ENCODE results near the gene AMBRA1.

The AMBRA1 gene

GRCh38 chr11:46407635-46408034 is 186.2 kb downstream of the AMBRA1 start (continued):
- TF ChIP-seq CSRNP3 (CRISPR knock-in tag; IDR thresholded peaks at IDR 0.05) (no peak), RARB (CRISPR knock-in tag; IDR thresholded peaks at IDR 0.05) (no peak), ARNTL (CRISPR knock-in tag; IDR thresholded peaks at IDR 0.05; ENCODE audit: borderline replicate concordance, low read depth) (no peak), ZNF70 (CRISPR knock-in tag; IDR thresholded peaks at IDR 0.05) (no peak), PPARA (CRISPR knock-in tag; IDR thresholded peaks at IDR 0.05; ENCODE audit: borderline replicate concordance) (no peak), OSR1 (CRISPR knock-in tag; IDR thresholded peaks at IDR 0.05) (no peak), SNAI2 (CRISPR knock-in tag; IDR thresholded peaks at IDR 0.05) (no peak), GLIS3 (CRISPR knock-in tag; IDR thresholded peaks at IDR 0.05) (no peak)

GRCh38 chr11:46404476-46405017 is 189.3 kb downstream of the AMBRA1 start:
- TF ChIP-seq ZFP30 (CRISPR knock-in tag; IDR thresholded peaks at IDR 0.05): no peak
- TF ChIP-seq SNAI2 (CRISPR knock-in tag; IDR thresholded peaks at IDR 0.05): no peak
- TF ChIP-seq GLIS3 (CRISPR knock-in tag; IDR thresholded peaks at IDR 0.05): no peak
- TF ChIP-seq TCF4 (CRISPR knock-in tag; IDR thresholded peaks at IDR 0.05; ENCODE audit: borderline replicate concordance): no peak
- TF ChIP-seq TSHZ2 (CRISPR knock-in tag; IDR thresholded peaks at IDR 0.05): no peak
- no peak for TF ChIP-seq RARB (CRISPR knock-in tag; IDR thresholded peaks at IDR 0.05)
- TF ChIP-seq ZNF565 (CRISPR knock-in tag; conservative IDR thresholded peaks at IDR 0.05; ENCODE audit: low read depth): no peak
- TF ChIP-seq ZNF70 (CRISPR knock-in tag; IDR thresholded peaks at IDR 0.05): no peak
- no peak for TF ChIP-seq CSRNP3 (CRISPR knock-in tag; IDR thresholded peaks at IDR 0.05)
- no peak for TF ChIP-seq ISL1 (CRISPR knock-in tag; IDR thresholded peaks at IDR 0.05)
- no peak for TF ChIP-seq POU6F1 (CRISPR knock-in tag; IDR thresholded peaks at IDR 0.05; ENCODE audit: borderline replicate concordance, low read depth)
- no peak for TF ChIP-seq PPARA (CRISPR knock-in tag; IDR thresholded peaks at IDR 0.05; ENCODE audit: borderline replicate concordance)
- TF ChIP-seq CSDC2 (CRISPR knock-in tag; IDR thresholded peaks at IDR 0.05): no peak
- TF ChIP-seq ZFP3 (CRISPR knock-in tag; IDR thresholded peaks at IDR 0.05): no peak
- peak; percentile 24 for ATAC-seq

- no peak; the same call in 2 of the 3 replicates for ATAC-seq
- TF ChIP-seq CSRNP3 (CRISPR knock-in tag; IDR thresholded peaks at IDR 0.05) (no peak), SNAI2 (CRISPR knock-in tag; IDR thresholded peaks at IDR 0.05) (no peak), CSDC2 (CRISPR knock-in tag; IDR thresholded peaks at IDR 0.05) (no peak), ZFP3 (CRISPR knock-in tag; IDR thresholded peaks at IDR 0.05) (no peak)
Observed at GRCh38 chr11:46402957-46403902, 190.6 kb downstream of the AMBRA1 start.

- ATAC-seq: no peak
- no peak for TF ChIP-seq ZFP3 (CRISPR knock-in tag; IDR thresholded peaks at IDR 0.05)
- no peak for TF ChIP-seq GLIS3 (CRISPR knock-in tag; IDR thresholded peaks at IDR 0.05)
- TF ChIP-seq POU6F1 (CRISPR knock-in tag; IDR thresholded peaks at IDR 0.05; ENCODE audit: borderline replicate concordance, low read depth): no peak
- no peak for TF ChIP-seq TCF4 (CRISPR knock-in tag; IDR thresholded peaks at IDR 0.05; ENCODE audit: borderline replicate concordance)
- no peak for TF ChIP-seq TSHZ2 (CRISPR knock-in tag; IDR thresholded peaks at IDR 0.05)
- no peak for TF ChIP-seq OSR1 (CRISPR knock-in tag; IDR thresholded peaks at IDR 0.05)
- TF ChIP-seq TOX (CRISPR knock-in tag; IDR thresholded peaks at IDR 0.05; ENCODE audit: borderline replicate concordance): no peak
Observed at GRCh38 chr11:46397526-46397925, 196.3 kb downstream of the AMBRA1 start.

Measured in SK-N-SH treated with all-trans-retinoic acid at 6 μM for 48 hours (cell line).